Loucy (cell line): Measurements from ENCODE around the gene ITGA2.

Source experiments
- CTCF ChIP-seq: fragments of 200-600 bp; sonication (generic); conservative IDR thresholded peaks from 2 replicates; pipeline ENCODE4 v1.5.1; 2014; ENCODE audit warnings: mild to moderate bottlenecking, antibody characterized with exemption, low read length
- EZH2phosphoT487 ChIP-seq: fragments of 200-600 bp; IDR thresholded peaks from 2 replicates; pipeline ENCODE4 v1.6.1; 2018; ENCODE audit warnings: antibody characterized with exemption, mild to moderate bottlenecking, moderate library complexity, borderline replicate concordance

- TF ChIP-seq CTCF (no peak), EZH2phosphoT487 (no peak)
Measured at GRCh38 chr5:52985306-52985705, 3.8 kb upstream of the ITGA2 start.
